Measurements from ENCODE around the gene CLCNKA.

CLCNKA gene

DNA sequence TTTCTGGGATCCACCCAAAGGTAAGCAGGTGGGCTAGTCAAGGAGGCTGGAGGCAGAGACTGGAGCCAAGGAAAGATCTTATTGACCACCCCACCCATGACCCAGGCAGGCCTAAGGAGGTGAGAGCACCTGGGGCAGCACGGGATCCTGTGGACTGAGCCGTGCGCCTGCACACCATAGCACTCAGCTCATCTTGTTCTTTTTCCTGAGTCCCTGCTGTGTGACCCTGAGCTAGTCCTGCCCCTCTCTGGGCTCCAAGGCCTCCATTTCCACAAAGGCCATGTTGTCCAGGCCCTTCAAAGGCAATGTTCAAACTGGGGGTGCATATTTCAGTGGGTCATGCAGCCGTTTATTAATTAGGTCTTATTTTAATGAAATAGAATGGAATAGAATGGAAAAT, 44.4 kb downstream of the CLCNKA start:
- DNase-seq, result no peak

DNA sequence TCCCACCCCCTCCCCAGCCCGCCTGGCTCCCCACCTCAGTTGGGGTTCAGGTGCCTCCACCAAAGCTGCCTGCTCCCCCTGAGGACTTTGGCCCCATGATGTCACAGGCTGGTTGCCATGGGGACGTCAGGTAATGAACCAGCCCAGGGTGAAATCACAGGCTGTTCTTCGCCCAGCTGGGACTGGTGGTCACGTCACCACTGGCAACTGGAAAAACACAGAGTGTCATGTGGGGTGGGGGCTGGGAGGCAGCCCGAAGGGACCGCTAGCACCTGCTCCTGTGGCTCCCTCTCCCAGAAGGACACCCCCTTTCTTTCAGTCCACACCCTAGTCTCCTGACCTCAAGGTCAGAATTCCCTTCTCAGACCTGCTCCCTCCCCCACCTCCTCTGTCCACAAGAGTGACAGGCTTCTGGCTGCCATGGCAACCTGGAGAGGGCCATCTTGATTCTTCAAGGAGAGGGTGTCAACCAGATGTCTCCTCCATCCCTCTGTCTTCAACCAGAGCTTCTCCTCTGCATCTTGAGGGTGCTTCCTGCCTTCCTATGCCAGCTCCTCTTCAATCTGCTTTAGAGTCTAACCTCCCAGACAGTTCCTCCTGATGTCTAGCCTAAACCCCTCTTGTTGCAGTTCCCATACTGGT, 45.4 kb downstream of the CLCNKA start:
- DNase-seq, result no peak

DNA sequence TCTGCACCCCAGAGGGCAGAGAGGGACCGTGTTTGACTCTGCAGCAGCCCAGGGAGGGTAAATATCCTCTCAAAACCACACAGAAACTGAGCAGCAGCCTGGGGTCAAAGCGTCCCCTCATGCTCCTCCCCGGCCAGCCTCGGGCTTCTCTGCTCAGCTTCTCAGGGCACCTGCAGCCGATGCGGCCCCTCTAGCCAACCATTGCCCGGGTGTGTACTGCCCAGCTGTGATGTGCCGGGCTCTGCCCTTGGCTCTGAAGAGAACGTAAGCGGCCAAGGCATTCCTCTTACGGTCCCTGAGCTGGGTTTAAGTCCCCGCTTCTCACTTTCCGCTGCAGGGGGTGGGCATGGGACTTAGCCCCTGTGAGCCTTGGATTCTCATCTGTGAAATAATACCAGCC, 46.1 kb downstream of the CLCNKA start:
- no peak for DNase-seq

DNA sequence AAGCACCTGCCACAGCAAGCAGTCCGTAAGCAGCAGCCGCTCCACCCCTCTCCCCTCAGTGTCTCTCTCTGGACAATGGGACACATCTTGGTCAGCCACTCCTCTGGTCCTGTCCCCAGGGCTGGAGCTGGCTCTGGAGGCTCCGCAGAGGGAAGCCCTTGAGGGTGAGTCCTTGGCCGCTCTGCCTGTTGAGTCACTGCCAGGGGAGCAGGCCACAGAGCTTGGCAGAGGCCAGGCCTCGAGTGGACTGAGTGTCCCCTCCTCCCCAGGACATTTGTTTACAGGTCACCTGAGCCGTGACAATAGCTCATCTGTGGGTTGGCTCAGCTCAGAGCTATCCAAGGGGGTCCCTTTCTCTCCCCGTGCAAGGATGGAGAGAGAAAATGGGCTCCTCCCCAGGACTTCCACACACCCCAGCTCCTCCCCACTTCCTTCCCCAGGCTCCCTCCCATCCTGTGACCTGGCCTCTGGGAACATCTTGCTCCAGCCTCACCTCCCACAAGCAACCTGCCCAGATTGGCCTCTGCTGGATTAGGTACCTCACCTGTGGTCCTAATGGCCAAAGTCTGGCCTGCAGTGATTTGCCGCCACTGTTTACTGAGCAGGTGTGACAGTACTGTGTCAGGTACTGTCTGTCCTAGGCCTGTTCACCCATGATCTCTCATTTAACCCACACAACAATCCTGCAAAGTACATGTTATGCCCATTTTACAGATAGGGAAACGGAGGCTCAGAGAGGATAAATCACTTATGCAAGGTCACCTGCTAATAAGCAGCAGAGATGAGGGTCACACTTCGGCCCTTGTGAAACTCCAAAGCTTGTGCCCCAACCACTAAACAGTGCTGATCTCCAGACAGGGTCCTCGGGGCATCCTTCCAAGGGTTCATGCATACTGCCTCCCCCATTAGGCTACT, 46.8 kb downstream of the CLCNKA start:
- DNase-seq, result no peak

DNA sequence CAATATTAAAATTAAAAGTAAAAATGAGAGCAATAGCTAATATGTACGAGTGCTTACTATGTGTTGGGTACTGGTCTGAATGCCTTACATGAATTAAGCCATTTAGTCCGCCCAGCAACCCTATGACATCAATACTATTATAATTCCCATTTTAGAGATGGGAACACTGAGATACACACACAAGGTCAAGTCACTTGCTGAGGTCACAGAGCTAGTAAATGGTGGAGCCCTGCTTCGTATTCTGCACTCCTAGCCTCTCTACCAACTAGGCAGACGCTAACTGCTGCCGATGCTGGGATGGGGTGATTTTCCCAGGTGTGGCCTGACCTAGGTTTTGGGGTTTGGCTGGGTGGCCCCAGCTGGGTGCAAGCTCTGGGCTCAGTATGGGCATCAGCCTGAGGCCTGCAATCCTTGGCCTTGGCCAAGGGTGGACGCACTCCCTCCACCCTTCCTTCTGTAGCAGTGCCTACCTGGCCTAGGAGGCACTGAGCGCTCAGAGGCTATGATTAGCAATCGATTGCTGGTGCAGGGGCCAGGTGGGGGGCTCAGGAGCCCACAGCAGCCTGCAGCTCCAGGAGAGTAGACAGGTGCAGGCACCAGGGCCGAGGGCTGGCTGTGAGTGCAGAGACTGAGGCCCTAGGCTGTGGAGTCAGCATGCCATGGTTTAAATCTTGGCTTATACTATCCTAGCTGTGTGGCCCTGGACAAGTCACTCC, 49.0 kb downstream of the CLCNKA start:
- DNase-seq, result no peak

DNA sequence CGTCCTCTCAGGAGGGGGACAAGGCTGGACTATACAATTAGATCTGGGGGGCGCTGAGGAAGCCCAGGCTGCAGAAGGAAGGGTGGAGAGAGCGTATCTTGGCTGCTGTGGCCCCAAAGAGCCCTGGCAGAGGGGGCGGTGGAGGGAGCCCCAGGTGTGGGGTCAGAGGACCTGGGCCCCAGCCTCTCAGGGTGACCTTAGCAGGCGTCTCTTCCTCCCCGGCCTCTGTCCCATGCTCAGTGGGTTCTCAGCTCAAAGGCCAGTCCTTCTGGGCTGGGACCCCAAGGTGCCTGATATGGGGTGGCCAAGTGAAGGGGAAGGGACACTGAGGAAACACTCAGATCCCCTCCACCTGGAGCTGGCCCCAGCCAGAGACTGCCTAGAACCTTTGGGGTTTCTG, 49.8 kb downstream of the CLCNKA start:
- no peak for DNase-seq

DNA sequence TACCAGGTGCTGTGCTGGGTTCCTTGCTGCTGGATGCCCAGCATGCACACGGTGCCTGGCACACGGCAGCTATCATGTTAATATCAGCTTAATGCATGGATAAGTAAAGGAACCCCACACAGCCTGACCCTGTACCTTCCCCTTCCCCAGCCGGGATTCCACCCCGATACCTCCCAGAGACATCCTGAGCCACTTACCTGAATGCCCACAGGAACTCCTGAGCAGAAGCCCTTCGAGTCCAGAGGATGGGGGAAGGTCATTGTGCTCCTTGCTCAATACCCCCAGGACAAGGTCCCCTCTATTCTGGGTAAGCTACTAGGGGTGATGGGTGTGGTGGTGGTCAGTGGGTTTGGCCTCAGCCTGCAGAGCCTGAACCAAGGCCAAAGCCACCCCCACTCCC, 50.3 kb downstream of the CLCNKA start:
- DNase-seq, result no peak

DNA sequence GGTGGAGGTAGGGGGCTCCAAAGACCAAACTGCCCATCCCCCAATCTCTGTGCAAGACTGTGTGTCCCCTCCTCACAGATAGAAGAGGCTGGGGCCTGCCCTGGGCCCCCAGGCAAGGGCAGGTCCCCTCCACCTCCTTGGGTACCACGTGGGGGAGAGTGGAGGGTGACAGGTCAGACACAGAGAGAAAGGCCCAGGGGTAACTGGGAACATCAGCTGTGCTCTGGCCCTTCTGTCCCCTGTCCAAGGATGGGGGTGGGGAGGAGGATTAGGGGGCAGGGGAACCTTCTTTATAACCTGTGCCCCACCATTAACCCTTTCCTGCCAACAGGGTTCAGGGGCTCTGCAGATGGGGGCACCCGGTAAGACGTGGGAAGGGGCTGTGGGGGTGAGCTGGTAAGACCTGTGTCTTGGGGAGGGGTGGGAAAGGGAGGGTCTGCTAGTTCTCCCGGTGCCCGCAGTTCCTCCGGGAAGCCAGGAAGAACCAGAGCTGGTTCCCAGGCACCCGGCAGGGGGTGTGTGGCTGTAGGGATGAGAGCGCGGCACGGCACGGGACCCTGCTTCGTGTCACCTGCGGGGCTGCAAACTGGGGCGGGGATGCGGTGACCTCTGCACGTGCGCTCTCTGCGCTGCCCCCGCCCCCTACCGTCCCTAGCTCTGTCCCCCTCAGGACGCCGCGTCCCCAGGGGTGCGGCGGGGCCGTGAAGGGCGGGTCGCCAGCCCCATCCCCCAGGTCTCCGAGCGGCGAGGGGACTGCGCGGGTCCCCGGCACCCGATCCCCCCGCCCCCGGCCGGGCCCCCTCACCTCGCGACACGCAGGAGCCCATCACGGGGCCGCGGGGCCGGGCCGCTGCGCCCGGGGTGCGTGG, 51.0 kb downstream of the CLCNKA start:
- no peak for DNase-seq

DNA sequence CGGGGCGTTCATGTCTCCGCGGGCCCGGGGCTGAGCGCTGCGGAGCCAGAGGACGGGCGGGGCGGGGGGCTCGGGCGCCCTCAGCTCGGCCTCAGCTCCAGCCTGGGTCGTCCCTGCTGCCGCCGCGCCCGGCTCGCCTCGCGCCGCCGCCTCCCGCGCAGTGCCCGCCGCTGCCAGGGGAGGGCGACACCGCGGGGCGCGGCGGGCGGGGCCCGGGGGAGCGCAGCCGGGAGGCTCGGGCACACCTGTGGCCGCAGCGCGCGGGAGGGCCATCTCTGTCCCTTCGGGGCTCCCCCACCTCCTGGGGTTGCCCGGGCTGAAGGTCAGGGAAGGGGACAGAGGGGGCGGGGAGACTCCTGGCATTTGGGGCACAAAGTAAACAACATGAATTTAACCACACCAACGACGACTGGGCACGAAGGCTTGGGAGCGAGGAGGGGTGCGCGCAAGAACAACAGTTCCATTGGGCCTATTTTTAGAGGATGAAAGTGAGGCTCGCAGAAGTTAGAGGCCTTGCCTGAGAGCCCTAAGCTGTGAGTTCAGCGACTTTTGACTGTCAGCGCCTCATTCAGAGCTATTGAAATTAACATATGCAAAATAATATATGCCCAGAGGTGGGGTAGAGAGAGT, 51.8 kb downstream of the CLCNKA start, which contains the start of gene FAM131C:
FAM131C (minus strand) TSS at position 162 of the 630 bp plus-strand sequence. CDS start 209 bp downstream, outside the sequence.
- DNase-seq, result peak; percentile 6 to 8

DNA sequence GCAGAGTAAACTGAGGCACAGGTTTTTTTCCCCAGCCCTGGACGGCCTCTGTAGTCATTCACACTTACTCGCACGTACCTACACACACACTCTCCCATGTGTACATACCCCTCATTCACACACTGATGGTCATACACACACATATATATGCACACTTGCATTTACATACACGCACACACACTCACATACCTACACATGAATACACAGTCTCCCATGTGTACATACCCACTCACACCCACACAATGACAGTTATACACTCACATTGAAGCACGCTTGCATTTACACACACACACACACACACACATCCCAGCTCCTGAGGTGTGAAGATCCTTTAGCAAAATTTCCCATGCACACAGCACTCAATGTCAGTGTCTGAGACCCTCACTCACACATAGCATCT, 52.4 kb downstream of the CLCNKA start:
- no peak for DNase-seq

DNA sequence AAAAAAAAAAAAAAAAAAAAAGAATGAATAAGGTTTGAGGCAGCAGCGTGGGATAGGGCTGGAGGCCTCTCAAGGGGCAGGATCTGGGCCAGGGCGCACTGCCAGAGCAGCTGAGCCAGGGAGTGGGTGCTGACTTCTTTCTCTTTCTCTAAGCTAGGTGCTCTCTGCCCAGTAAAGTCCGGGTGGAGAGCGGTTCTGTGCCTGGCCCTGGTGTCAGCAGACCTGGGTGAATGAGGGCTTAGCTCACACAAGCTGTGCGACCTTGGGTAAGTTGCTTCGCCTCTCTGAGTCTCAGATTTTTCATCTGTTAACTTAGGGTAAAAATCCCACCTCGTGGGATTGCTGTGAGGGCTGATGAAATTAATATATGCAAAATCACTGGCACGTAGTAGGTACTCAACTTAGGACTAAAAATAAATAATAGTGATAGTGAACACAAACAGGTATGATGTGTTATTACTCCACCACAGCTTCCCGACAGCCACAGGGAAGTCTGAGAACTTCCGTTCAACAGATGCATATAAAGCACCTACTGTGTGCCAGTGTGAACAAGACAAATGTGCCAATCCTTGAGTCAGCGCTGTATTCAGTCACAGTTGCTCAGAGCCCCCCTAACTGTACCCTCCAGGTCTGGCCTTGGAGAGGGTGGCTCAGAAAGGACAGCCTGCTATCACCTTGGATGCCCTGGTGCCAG, 53.6 kb downstream of the CLCNKA start:
- no peak for DNase-seq

DNA sequence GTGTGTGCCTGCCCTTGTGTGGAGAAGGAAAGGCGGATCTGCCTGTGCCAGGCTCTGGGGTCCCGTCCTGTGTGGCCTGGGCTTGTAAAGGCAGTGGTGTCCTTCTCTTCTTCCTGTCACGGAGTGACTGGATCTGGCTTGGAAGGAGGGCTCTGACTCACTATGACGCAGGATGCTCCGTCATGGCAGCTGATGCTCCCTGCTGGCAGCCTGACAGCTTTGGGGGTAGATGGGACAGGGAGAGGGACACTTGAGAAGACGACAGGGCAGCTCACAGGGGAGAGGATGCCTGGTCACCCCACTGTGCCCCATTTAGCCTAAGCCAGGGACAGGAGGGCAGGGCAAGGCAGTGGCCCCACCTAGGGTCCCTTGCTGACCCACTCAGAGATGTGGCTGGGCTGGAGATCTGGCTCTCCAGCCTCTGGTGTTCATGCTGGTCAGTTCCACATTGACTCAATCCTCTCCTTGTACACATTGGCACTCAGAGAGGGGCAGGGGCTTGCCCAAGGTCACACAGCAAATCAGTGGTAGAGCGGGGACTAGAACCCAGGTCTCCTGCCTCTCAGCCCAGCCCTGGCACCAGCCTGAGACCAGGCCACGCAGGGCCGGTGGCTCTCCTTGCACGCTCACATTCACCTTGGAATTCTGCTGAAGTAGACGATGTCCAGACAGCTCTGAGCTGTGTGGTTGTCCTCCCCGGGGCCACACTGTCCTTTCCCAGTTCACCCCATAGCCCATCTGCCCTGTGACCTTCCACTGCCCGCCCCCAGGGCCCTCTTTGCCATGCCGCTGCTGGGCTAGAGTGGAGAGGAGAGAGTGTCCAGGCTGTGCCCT, 54.4 kb downstream of the CLCNKA start:
- no peak for DNase-seq

DNA sequence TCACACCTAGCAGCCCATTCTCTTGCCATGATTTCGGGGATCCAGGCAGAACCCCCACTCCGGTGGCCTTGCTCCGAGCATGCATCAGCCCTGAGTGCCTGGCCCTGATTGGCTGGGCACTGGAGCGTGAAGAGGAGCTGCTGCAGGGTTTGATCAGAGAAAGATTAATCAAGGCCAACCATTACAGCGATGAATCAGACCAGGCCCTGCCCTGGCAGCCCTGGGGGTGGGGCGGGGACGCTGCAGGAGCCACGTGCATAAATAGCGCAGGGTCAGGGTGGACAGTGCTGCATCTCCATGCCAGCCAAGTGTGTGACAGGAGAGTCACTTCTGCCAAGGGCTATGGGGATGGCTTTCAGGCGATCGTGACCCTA, 55.0 kb downstream of the CLCNKA start:
- no peak for DNase-seq

DNA sequence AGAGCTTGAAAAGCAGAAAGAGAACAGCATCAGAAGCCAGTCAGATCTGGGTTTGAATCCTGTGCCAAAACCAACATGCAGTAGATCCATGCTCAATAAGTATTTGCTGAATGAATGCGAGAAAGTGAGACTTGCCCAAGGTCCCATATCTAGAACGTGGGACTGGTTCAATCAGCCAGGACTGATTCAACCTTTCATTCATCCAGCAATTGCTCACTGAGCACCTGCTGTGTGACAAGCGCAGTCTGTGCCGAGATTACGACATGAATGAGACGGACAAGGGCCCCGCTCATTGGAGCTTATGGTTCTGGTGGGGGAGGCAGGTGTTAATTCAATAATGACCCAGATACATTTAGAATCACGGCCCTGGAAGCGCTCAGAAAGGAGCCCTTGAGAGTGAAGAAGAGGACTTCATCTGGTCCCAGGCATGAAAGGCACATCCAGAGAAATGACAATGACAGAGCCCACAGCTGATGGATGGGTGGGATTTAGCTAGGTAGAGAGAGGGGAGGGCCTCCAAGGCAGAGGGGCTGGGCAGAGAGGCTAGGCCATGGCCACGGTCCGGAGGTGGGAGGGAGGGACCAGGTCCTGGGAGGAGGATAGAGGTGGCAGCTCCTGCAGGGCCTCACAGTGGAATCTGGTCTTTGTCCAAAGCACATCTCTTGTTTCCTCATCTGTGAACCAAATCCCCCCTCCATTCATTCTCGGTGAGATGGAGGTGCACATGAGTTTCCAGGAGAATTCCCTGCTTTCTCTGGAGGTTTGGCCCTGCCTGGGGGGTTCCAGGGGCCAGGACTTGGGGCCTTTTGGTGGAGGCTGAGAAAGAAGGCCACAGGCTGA, 55.8 kb downstream of the CLCNKA start:
- no peak for DNase-seq

DNA sequence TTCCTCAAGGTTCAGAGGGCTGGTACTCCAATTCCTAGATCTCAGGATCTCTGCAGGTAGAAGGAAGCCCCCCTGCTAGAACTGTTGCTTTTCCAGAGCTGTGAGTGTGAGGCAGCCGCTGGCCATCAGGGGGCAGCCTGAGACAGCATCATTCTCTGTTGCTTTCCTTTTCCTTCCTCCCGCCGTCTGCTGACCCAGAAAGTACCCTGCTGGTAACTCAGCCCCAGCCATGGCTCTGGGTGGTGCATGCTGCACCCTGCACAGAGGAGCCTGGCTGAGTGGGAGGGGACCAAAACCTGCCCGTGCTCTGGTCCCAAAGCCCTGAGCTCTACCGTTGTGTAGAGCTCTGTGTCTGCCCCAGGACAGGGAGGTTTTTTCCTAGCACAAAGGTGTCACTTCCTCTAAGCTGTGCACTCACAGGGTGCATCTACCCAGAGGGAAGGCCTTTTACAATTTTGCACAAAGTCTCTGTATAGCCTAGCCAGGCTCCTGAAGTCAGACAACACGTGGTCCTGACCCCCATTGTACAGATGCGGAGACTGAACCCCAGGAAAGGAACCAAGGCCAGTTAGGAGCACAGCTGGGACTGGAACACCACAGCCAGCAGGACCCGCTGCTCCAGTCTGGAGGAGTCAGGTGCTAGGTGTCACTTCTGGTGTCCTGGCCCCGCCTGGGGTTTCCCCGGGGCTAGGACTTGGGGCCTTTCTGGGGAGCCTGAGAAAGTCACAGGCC, 57.3 kb downstream of the CLCNKA start:
- peak; percentile 66 to 82 for DNase-seq

DNA sequence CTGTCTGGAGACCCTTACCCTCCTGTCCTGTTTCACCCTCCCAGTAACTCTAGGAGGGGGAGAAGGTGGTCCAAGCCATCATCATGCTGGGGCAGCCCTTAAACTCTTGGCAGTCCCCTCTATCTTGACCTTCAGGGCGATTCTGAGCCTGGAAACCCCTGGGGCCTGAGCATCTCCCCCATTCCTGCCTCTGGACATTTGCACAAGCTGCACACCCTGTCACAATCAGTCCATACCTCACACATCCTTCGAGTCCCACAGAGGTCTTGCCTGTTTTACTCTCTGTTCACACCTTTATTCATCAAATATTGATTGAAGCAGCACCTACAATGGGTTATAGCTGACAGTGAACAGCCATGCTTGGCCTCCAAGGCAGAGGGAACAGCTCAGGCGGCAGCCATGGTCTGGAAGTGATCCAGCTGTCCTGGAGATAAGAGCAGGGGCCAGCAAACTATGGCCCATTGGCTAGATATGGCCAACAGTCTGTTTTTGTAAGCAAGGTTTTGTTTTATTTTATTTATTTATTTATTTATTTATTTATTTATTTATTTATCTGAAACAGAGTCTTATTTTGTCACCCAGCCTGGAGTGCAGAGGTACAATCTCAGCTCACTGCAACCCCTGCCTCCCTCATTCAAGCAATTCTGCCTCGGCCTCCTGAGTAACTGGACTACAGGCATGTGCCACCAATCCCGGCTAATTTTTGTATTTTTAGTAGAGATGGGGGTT, 58.8 kb downstream of the CLCNKA start:
- no peak for DNase-seq

DNA sequence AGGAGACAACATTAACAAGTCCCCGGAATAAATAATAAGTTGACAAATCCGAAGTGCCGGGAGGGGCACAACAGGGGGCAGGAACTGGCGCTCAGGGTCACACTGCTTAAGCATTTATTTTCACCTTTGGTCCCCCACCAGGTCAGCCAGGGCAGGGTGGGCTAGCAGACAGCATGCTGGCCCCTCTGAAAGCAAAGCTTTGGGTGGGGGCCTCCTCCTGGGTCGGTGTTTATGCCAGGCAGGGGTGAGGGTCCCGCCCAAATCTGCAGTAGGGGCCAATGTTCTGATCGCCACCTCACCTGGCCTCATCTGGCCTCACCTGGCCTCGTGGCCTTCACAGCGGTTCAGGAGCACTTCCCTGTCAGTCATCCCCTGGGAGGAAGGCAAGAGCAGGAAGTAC, 59.8 kb downstream of the CLCNKA start:
- DNase-seq, result no peak
